Mesothelial cell of epicardium (in vitro differentiated cells): Measurements from ENCODE around the gene OCIAD1. TPM values are rescaled to one million over a fixed set of nuclear protein-coding genes. Genes with fewer than 3 reads are reported as not detected.

Source experiments
- DNase-seq, 2 experiments: peaks; one replicate each; pipeline ENCODE4 v3.0.0; 2021; ENCODE audit warnings: low spot score in 2 of 2; ENCODE audit not compliant: unreplicated experiment in 2 of 2
- H3K27ac Mint-ChIP-seq: 2 replicates; pipeline ENCODE4 v1.8.0; 2021; ENCODE audit warnings: mixed read lengths
- H3K27me3 Mint-ChIP-seq: 2 replicates; pipeline ENCODE4 v1.8.0; 2021; ENCODE audit warnings: low read depth, mixed read lengths
- H3K36me3 Mint-ChIP-seq: 2 replicates; pipeline ENCODE4 v1.8.0; 2021; ENCODE audit warnings: mixed read lengths
- H3K4me1 Mint-ChIP-seq: 2 replicates; pipeline ENCODE4 v1.8.0; 2021; ENCODE audit warnings: mixed read lengths
- H3K4me3 Mint-ChIP-seq: 2 replicates; pipeline ENCODE4 v1.8.0; 2021; ENCODE audit warnings: mild to moderate bottlenecking, moderate library complexity, mixed read lengths
- H3K9me3 Mint-ChIP-seq: 2 replicates; pipeline ENCODE4 v1.8.0; 2021; ENCODE audit warnings: mixed read lengths
- total RNA-seq: library from RNA; stranded (reverse); gene quantifications from 3 replicates; pipeline ENCODE4 v1.2.1, GENCODE V29; 2021
- TF ChIP-seq, protein P1 (sequence below): fragments of 200-600 bp; sonication (generic); IDR thresholded peaks from one replicate; pipeline ENCODE4 v1.5.0; 2021; ENCODE audit warnings: antibody characterized with exemption; ENCODE audit not compliant: unreplicated experiment

Gene OCIAD1
- total RNA-seq, 1 donor from 2014 or later, result 149 TPM

DNA sequence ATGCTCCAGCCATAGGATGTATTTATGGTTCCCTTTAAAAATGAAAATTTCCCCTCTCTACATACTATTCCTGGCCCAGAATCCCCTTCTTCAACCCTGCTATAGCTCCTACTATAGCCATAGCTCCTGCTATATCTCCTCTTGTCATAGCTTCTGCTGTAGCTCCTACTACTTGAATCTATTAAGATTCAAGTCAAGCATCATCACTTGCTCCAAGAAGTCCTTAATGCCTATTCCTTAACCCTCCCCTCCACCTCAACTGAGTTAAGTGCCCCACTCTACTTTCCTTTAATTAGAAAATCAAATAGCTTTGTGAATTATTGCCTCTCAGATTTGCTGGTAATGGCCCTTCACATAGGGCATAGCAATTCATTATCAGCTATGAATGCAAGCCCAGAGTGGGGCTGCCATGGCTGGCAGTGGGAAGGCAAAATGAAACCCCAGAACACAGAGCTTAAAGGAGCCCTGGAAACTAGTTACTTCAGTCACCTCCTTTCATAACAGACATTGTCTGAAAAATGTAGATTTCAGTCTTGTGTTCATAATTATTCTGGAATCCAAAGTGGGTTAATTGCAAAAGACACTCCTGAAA, 60.2 kb downstream of the OCIAD1 start:
- H3K27me3 Mint-ChIP-seq, result no peaks in the 10 kb centered on the region
- no peak overlapping the region for H3K4me3 Mint-ChIP-seq
- no peak overlapping the region for H3K27ac Mint-ChIP-seq
- no peaks in the 10 kb centered on the region for H3K4me1 Mint-ChIP-seq
- TF ChIP-seq, protein P1, sequence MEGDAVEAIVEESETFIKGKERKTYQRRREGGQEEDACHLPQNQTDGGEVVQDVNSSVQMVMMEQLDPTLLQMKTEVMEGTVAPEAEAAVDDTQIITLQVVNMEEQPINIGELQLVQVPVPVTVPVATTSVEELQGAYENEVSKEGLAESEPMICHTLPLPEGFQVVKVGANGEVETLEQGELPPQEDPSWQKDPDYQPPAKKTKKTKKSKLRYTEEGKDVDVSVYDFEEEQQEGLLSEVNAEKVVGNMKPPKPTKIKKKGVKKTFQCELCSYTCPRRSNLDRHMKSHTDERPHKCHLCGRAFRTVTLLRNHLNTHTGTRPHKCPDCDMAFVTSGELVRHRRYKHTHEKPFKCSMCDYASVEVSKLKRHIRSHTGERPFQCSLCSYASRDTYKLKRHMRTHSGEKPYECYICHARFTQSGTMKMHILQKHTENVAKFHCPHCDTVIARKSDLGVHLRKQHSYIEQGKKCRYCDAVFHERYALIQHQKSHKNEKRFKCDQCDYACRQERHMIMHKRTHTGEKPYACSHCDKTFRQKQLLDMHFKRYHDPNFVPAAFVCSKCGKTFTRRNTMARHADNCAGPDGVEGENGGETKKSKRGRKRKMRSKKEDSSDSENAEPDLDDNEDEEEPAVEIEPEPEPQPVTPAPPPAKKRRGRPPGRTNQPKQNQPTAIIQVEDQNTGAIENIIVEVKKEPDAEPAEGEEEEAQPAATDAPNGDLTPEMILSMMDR, result no peak
- peaks cover 72% of the 10 kb centered on the region for H3K36me3 Mint-ChIP-seq
- no peak for DNase-seq
- peaks cover 37% of the 10 kb centered on the region for H3K9me3 Mint-ChIP-seq

DNA sequence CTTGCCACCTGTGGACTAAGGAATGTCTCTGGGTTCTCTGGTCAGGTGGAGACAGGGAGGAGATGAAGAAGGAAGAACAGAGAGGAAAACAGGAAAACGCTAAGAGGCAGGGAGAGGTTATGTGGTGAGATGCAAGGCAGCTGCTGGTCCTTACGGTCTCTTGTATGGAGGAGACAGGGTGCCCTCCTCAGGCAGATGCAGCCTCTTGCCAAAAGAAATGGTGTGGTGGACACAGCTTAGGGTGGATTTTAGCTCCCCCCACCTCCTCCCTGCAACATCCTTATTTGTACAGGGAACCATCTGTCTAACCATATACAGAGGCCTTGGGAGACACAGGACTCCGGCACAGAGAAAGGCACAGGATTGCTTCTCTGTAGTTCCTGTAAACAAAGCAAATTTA, 66.0 kb downstream of the OCIAD1 start:
- DNase-seq, result no peak
- Mint-ChIP-seq H3K9me3 (peaks cover 9% of the 10 kb centered on the region), H3K27me3 (no peaks in the 10 kb centered on the region), H3K4me1 (no peaks in the 10 kb centered on the region), H3K4me3 (no peak overlapping the region), H3K27ac (no peak overlapping the region), H3K36me3 (peaks cover 61% of the 10 kb centered on the region)
- TF ChIP-seq, protein P1, result no peak

DNA sequence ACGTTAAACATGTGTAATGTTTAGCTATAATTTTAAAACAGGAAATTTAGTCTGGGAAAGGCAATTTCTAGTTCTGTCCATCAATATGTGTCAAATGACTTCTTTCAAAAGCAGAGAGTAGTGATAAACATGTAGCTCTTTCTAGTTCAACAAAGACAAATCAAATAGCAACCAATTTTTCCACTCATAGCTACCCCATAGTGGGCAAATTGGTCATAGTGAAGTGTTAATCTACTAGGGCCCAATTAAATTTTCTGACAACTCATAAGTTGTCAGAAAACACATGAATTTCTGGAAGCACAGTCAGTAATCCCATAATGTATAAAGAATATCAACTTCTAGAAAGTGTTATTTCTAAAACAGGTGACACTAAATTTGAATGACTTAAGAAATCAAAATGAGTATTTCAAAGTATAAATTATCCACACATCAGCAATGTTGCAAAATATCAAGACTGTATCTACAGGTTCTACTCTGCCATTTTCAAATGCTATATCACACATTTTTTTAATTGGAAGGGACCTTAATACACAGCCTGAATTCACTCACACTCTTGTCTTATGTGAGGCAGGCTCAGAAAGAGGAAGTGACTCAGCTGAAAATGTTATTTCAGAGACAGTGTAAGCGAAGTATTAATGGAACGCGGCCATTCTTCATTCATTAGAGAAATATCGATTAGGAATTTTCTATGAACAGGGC, 68.0 kb downstream of the OCIAD1 start:
- no peaks in the 10 kb centered on the region for H3K27me3 Mint-ChIP-seq
- peaks cover 9% of the 10 kb centered on the region for H3K9me3 Mint-ChIP-seq
- H3K36me3 Mint-ChIP-seq, result peaks cover 55% of the 10 kb centered on the region
- H3K4me1 Mint-ChIP-seq, result no peaks in the 10 kb centered on the region
- H3K27ac Mint-ChIP-seq, result no peak overlapping the region
- H3K4me3 Mint-ChIP-seq, result no peak overlapping the region
- TF ChIP-seq, protein P1, result no peak
- DNase-seq, result no peak

DNA sequence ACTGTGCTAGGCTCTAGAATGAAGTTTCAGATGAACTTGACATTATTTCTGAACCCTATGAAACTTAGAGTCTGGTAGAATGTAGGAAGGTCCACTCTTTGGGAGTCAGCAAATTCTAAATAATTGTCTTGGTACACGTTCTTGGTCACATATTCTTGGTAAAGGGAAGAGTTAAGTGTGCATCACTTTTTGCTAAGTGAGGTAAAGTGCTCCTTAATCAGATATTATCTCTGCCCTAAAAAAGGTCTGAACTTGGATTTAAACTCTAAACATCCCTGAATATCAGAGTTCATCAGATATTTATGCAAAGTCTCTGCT, 68.5 kb downstream of the OCIAD1 start:
- Mint-ChIP-seq H3K36me3 (peaks cover 52% of the 10 kb centered on the region), H3K27ac (no peak overlapping the region), H3K4me1 (no peaks in the 10 kb centered on the region), H3K27me3 (no peaks in the 10 kb centered on the region), H3K4me3 (no peak overlapping the region), H3K9me3 (peaks cover 9% of the 10 kb centered on the region)
- no peak for DNase-seq
- TF ChIP-seq, protein P1, result no peak

DNA sequence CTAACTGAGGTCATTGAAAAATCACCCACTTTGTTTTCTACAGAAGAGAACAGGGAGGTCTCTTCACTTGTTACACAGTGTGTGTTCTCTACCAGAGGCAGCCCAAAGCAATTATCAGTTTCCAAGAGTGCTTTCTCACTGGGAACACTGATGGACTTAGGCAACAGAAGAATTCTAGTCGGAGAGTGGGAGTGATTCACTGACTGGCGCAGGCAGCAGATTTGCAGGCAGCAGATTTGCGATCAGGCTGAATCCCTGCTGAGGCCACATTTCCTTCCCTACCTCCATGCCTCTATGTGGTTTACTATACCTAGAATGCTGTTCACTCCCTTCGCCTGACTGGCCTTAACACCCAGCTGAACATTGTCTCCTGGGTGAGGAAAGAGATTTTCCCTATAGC, 69.1 kb downstream of the OCIAD1 start:
- H3K9me3 Mint-ChIP-seq, result peaks cover 5% of the 10 kb centered on the region
- no peak overlapping the region for H3K27ac Mint-ChIP-seq
- peaks cover 5% of the 10 kb centered on the region for H3K4me1 Mint-ChIP-seq
- peaks cover 48% of the 10 kb centered on the region for H3K36me3 Mint-ChIP-seq
- TF ChIP-seq, protein P1, result no peak
- DNase-seq, result no peak
- H3K27me3 Mint-ChIP-seq, result no peaks in the 10 kb centered on the region
- no peak overlapping the region for H3K4me3 Mint-ChIP-seq
